K562 (cell line): ENCODE data around the gene TMEM120B. TPM values are rescaled to one million over a fixed set of nuclear protein-coding genes. Genes with fewer than 3 reads are reported as not detected.

Experiments
- HMGN3 ChIP-seq: IDR thresholded peaks from 2 replicates; pipeline ENCODE4 v1.6.1; 2011; ENCODE audit warnings: borderline replicate concordance, low read depth, mild to moderate bottlenecking, mixed read lengths, low read length; ENCODE audit not compliant: insufficient read length; ENCODE audit errors: extremely low read depth
- MCM5 ChIP-seq: fragments of 450-650 bp; IDR thresholded peaks from 2 replicates; pipeline ENCODE4 v1.6.1; 2016; ENCODE audit warnings: low read depth
- MTF1 ChIP-seq: fragments of 250-450 bp; sonication (Bioruptor Pico); IDR thresholded peaks from 2 replicates; pipeline ENCODE4 v1.9.0; 2021; ENCODE audit warnings: moderate library complexity, mild to moderate bottlenecking, inconsistent platforms, borderline replicate concordance
- NCOA4 ChIP-seq: fragments of 450-650 bp; IDR thresholded peaks from 2 replicates; pipeline ENCODE4 v1.6.1; 2018; ENCODE audit warnings: mild to moderate bottlenecking; ENCODE audit not compliant: partially characterized antibody
- NFXL1 ChIP-seq: fragments of 450-650 bp; formaldehyde crosslinking; IDR thresholded peaks from 2 replicates; pipeline ENCODE4 v1.4.0; 2021; ENCODE audit warnings: mild to moderate bottlenecking
- PCBP1 ChIP-seq: fragments of 200-400 bp; formaldehyde crosslinking; IDR thresholded peaks from 2 replicates; pipeline ENCODE4 v1.6.1; 2018; ENCODE audit warnings: mild to moderate bottlenecking, low read depth, low read length; ENCODE audit not compliant: poor library complexity, severe bottlenecking
- YY1 ChIP-seq, 3 experiments: IDR thresholded peaks; 2 replicates each; pipeline ENCODE4 v1.6.1; 2011; ENCODE audit warnings: low read length in 2 of 3, mild to moderate bottlenecking in 2 of 3, moderate library complexity in 2 of 3, borderline replicate concordance in 1 of 3, control low read depth in 1 of 3, low read depth in 1 of 3; ENCODE audit not compliant: insufficient read depth in 3 of 3, insufficient replicate concordance in 2 of 3, control insufficient read depth in 1 of 3, insufficient read length in 1 of 3; ENCODE audit errors: extremely low read depth in 1 of 3
- ZNF12 ChIP-seq: sonication (generic); formaldehyde crosslinking; IDR thresholded peaks from 2 replicates; pipeline ENCODE4 v1.4.0; 2020; ENCODE audit warnings: mild to moderate bottlenecking, missing genetic modification reagents
- polyA plus RNA-seq, 8 experiments: library from polyadenylated mRNA; depleted of rRNA in 4 of 8; stranded (reverse) in 5 of 8; unstranded in 3 of 8; fragments of >200 nt; fragmentation: Nextera tagmentation in 2 of 8; fragmentation: Illumina TruSeq in 1 of 8; extraction: Ambion mirVana in 2 of 8; extraction: Trizol in 1 of 8; gene quantifications; 2 replicates each; pipeline versions ENCODE4 v1.2.1 to v1.2.3, GENCODE V29; 2011 to 2014; ENCODE audit warnings: inconsistent platforms in 1 of 8, missing spikeins in 1 of 8
- total RNA-seq, 7 experiments: library from RNA; depleted of rRNA in 6 of 7; stranded (reverse); fragments of >200 nt in 6 of 7; fragmentation: Illumina TruSeq in 2 of 7; extraction: Trizol in 2 of 7; gene quantifications; 2 replicates each; pipeline versions ENCODE4 v1.2.1 to v1.2.3, GENCODE V29; 2011 to 2021; ENCODE audit warnings: low replicate concordance in 1 of 7
- TF ChIP-seq, protein P1 (sequence below), 2 experiments: fragments of 450-650 bp; formaldehyde crosslinking in 1 of 2; IDR thresholded peaks; 2 replicates each; pipeline versions ENCODE4 v1.4.0 to v1.6.1; 2014 to 2020; ENCODE audit warnings: mild to moderate bottlenecking in 2 of 2, borderline replicate concordance in 1 of 2, low read depth in 1 of 2
- TF ChIP-seq, protein P2 (sequence below): sonication (generic); formaldehyde crosslinking; IDR thresholded peaks from 2 replicates; pipeline ENCODE4 v1.4.0; 2020; ENCODE audit warnings: mild to moderate bottlenecking, missing genetic modification reagents
- TF ChIP-seq, protein P3 (sequence below): sonication (generic); formaldehyde crosslinking; IDR thresholded peaks from 2 replicates; pipeline ENCODE4 v1.9.0; 2022; ENCODE audit warnings: mild to moderate bottlenecking, missing genetic modification reagents
- TF ChIP-seq, protein P4 (sequence below): sonication (generic); formaldehyde crosslinking; IDR thresholded peaks from 2 replicates; pipeline ENCODE4 v1.5.0; 2020; ENCODE audit warnings: missing genetic modification reagents

The TMEM120B gene
- total and polyA plus RNA-seq, 9 of the 15 experiments (the other 6 are each of a cell fraction or from before 2014, with no cell fraction given): 1.7 to 18.6 (median 7.4) TPM

DNA sequence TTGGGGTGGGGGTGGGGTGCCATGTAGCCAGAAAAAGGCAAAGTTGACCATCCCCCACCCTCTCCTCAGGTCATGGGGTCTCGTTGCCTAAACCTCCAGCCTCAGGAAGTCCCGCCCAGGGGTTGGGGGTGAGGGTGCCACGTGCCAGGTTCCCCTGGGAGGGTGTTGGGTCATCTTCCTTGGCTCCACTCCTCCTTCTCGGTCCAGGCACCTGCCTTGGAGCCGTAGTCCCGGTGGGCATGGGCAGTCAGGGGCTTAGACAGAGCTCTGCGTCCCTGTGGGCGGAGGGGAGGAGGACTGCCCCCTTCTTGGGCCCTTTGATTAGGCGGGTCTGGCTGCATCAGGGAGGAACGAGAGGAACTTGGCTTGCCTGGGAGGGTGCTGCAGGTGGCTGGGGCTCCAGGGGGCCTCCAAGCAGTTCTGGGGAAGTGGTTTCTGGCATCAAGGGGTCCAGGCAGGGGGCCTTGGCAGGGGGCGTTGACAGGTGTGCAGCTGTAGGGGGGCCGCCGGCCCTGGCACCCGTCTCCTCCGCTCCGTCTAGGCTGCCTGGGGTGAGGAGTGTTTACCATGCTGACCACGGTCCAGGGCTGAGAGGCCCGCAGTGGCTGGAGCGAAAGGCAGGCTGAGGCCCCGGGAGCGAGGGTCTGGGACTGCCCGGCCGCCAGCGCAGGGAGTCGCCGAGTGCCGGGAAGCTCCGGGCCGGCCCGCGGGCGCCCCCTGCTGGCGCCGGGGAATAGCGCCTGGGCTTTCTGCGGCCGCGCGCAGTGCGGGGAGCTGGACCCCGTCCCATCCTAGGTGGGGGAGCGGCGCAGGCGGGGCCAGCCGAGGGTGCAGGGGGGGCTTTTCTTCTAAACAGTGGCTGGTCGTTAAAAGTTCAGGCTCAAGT is 99.1 kb downstream of the TMEM120B start (continued):
- TF ChIP-seq, protein P1, sequence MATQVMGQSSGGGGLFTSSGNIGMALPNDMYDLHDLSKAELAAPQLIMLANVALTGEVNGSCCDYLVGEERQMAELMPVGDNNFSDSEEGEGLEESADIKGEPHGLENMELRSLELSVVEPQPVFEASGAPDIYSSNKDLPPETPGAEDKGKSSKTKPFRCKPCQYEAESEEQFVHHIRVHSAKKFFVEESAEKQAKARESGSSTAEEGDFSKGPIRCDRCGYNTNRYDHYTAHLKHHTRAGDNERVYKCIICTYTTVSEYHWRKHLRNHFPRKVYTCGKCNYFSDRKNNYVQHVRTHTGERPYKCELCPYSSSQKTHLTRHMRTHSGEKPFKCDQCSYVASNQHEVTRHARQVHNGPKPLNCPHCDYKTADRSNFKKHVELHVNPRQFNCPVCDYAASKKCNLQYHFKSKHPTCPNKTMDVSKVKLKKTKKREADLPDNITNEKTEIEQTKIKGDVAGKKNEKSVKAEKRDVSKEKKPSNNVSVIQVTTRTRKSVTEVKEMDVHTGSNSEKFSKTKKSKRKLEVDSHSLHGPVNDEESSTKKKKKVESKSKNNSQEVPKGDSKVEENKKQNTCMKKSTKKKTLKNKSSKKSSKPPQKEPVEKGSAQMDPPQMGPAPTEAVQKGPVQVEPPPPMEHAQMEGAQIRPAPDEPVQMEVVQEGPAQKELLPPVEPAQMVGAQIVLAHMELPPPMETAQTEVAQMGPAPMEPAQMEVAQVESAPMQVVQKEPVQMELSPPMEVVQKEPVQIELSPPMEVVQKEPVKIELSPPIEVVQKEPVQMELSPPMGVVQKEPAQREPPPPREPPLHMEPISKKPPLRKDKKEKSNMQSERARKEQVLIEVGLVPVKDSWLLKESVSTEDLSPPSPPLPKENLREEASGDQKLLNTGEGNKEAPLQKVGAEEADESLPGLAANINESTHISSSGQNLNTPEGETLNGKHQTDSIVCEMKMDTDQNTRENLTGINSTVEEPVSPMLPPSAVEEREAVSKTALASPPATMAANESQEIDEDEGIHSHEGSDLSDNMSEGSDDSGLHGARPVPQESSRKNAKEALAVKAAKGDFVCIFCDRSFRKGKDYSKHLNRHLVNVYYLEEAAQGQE (IDR thresholded peaks at IDR 0.05; ENCODE audit: borderline replicate concordance): peak; percentile 84; the same call in 1 of the 2 replicates
- TF ChIP-seq, protein P1 (CRISPR knock-in tag; IDR thresholded peaks at IDR 0.05; ENCODE audit: low read depth): no peak; the same call in 1 of the 2 replicates
- TF ChIP-seq ZNF12 (0 out of 2 replicates have a peak, but pooled peaks have one; percentile 40), MCM5 (no peak), MTF1 (CRISPR knock-in tag) (no peak), HMGN3 (no peak), YY1 (IDR thresholded peaks at IDR 0.05; ENCODE audit: borderline replicate concordance in 1 of 3, control insufficient read depth in 1 of 3, extremely low read depth in 1 of 3, insufficient read depth in 3 of 3, insufficient read length in 1 of 3, insufficient replicate concordance in 2 of 3, low read depth in 1 of 3, low read length in 2 of 3) (peak in 2 of 3 experiments; percentile 13 to 29), PCBP1 (no peak), NCOA4 (no peak), NFXL1 (CRISPR knock-in tag) (no peak)
- TF ChIP-seq, protein P2, sequence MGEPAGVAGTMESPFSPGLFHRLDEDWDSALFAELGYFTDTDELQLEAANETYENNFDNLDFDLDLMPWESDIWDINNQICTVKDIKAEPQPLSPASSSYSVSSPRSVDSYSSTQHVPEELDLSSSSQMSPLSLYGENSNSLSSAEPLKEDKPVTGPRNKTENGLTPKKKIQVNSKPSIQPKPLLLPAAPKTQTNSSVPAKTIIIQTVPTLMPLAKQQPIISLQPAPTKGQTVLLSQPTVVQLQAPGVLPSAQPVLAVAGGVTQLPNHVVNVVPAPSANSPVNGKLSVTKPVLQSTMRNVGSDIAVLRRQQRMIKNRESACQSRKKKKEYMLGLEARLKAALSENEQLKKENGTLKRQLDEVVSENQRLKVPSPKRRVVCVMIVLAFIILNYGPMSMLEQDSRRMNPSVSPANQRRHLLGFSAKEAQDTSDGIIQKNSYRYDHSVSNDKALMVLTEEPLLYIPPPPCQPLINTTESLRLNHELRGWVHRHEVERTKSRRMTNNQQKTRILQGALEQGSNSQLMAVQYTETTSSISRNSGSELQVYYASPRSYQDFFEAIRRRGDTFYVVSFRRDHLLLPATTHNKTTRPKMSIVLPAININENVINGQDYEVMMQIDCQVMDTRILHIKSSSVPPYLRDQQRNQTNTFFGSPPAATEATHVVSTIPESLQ (CRISPR knock-in tag): no peak
- TF ChIP-seq, protein P3, sequence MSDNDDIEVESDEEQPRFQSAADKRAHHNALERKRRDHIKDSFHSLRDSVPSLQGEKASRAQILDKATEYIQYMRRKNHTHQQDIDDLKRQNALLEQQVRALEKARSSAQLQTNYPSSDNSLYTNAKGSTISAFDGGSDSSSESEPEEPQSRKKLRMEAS: peak; percentile 9; the same call in 1 of the 2 replicates
- TF ChIP-seq, protein P4, sequence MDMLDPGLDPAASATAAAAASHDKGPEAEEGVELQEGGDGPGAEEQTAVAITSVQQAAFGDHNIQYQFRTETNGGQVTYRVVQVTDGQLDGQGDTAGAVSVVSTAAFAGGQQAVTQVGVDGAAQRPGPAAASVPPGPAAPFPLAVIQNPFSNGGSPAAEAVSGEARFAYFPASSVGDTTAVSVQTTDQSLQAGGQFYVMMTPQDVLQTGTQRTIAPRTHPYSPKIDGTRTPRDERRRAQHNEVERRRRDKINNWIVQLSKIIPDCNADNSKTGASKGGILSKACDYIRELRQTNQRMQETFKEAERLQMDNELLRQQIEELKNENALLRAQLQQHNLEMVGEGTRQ (CRISPR knock-in tag): no peak
